Measurements from ENCODE around the gene DGKI. TPM values are rescaled to one million over a fixed set of nuclear protein-coding genes. Genes with fewer than 3 reads are reported as not detected.

Gene DGKI
- total and polyA plus RNA-seq, 2 of the 13 experiments (the other 11 are each of a cell fraction or from before 2014, with no cell fraction given) = 0.09 to 0.17 TPM

DNA sequence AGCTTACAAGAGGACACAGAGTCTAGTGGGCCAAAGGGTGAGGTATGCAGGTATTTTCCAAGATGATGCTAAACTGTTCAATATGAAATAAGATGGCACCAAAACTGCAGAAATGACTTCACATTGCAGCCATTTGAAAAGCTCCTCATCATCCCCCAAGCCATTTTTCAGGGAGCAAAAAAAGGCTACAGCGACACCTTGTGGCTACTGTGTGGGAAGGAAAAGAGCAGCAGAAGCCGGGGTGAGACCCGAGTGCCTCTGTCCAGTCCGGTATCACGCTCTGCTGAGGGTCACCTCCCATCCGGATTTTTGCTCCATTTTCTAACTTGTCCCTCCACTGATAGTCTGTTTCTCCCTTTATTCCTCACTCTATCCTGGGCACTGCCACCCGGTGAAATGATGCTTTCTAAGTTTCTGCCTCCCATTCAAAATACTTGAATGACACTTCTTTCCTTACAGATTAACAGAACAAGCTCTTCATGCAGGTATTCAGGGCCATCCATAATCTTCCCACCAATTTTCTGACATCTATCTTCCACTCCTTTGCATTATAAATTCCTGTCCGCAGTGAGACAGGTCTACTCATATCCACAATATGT is 220.2 kb downstream of the DGKI start (continued):
- TF ChIP-seq, protein P1, sequence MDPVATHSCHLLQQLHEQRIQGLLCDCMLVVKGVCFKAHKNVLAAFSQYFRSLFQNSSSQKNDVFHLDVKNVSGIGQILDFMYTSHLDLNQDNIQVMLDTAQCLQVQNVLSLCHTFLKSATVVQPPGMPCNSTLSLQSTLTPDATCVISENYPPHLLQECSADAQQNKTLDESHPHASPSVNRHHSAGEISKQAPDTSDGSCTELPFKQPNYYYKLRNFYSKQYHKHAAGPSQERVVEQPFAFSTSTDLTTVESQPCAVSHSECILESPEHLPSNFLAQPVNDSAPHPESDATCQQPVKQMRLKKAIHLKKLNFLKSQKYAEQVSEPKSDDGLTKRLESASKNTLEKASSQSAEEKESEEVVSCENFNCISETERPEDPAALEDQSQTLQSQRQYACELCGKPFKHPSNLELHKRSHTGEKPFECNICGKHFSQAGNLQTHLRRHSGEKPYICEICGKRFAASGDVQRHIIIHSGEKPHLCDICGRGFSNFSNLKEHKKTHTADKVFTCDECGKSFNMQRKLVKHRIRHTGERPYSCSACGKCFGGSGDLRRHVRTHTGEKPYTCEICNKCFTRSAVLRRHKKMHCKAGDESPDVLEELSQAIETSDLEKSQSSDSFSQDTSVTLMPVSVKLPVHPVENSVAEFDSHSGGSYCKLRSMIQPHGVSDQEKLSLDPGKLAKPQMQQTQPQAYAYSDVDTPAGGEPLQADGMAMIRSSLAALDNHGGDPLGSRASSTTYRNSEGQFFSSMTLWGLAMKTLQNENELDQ (CRISPR knock-in tag; IDR thresholded peaks at IDR 0.05; ENCODE audit: borderline replicate concordance) = no peak
- peak; percentile 66; the same call in 1 of the 2 replicates for TF ChIP-seq SMC3 (IDR thresholded peaks at IDR 0.05; ENCODE audit: low read length)
- TF ChIP-seq, protein P2, sequence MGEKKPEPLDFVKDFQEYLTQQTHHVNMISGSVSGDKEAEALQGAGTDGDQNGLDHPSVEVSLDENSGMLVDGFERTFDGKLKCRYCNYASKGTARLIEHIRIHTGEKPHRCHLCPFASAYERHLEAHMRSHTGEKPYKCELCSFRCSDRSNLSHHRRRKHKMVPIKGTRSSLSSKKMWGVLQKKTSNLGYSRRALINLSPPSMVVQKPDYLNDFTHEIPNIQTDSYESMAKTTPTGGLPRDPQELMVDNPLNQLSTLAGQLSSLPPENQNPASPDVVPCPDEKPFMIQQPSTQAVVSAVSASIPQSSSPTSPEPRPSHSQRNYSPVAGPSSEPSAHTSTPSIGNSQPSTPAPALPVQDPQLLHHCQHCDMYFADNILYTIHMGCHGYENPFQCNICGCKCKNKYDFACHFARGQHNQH (CRISPR knock-in tag; IDR thresholded peaks at IDR 0.05) = no peak
- TF ChIP-seq, protein P3, sequence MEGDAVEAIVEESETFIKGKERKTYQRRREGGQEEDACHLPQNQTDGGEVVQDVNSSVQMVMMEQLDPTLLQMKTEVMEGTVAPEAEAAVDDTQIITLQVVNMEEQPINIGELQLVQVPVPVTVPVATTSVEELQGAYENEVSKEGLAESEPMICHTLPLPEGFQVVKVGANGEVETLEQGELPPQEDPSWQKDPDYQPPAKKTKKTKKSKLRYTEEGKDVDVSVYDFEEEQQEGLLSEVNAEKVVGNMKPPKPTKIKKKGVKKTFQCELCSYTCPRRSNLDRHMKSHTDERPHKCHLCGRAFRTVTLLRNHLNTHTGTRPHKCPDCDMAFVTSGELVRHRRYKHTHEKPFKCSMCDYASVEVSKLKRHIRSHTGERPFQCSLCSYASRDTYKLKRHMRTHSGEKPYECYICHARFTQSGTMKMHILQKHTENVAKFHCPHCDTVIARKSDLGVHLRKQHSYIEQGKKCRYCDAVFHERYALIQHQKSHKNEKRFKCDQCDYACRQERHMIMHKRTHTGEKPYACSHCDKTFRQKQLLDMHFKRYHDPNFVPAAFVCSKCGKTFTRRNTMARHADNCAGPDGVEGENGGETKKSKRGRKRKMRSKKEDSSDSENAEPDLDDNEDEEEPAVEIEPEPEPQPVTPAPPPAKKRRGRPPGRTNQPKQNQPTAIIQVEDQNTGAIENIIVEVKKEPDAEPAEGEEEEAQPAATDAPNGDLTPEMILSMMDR (CRISPR knock-in tag; IDR thresholded peaks at IDR 0.05) = peak; percentile 76

DNA sequence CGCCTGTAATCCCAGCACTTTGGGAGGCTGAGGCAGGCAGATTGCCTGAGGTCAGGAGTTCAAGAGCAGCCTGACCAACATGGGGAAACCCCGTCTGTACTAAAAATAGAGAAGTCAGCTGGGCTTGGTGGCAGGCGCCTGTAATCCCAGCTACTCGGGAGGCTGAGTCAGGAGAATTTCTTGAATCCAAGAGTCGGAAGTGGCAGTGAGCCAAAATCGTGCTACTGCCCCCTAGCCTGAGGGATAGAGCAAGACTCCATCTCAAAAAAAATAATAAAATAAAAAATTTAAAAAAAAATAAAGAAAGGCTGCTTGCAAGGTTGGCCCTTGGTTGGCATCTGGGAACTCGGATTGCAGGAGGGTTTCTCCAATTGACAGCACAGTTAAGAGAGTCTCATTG is 221.6 kb downstream of the DGKI start:
- H3K27me3 ChIP-seq (ENCODE audit: control insufficient read depth in 1 of 2, insufficient read depth in 2 of 2, low read length in 2 of 2) = peaks cover 0 to 11% of the 10 kb centered on the region in 2 experiments; a peak in 1 of 5 replicates
- H3K4me3 ChIP-seq (replicated peaks in 1 of 3; ENCODE audit: insufficient read depth in 1 of 3, low read depth in 2 of 3, low read length in 3 of 3) = no peak overlapping the region
- H3K4me2 ChIP-seq (ENCODE audit: low read depth, low read length) = no peak overlapping the region
- H2AFZ ChIP-seq (ENCODE audit: low read length) = no peak overlapping the region
- no peaks in the 10 kb centered on the region for H3K79me2 ChIP-seq (ENCODE audit: insufficient read depth, low read length)
- 43% methylated on average over 7 of the region's 7 CpGs for WGBS (ENCODE audit: low lambda C conversion rate)
- no peak overlapping the region for H3K9ac ChIP-seq (ENCODE audit: insufficient read depth, low read depth, low read length)
- in situ Hi-C loops (cut with HindIII; ENCODE audit: extremely low pct_ligation_motif_present, low pct_unique_long_range_greater_than_20kb) = no loop called here
- FAIRE-seq (no peak), ATAC-seq (no peak), DNase-seq (ENCODE audit: low spot score) (no peak)
- no peaks in the 10 kb centered on the region for H3K4me1 ChIP-seq (ENCODE audit: insufficient read depth, low read length)
- no peaks in the 10 kb centered on the region for H4K20me1 ChIP-seq (ENCODE audit: insufficient read depth, low read length)
- BruUV-seq (replicated peaks) = no TSS peak
- TF ChIP-seq MED1 (CRISPR knock-in tag; IDR thresholded peaks at IDR 0.05) (no peak), TSC22D2 (CRISPR knock-in tag; IDR thresholded peaks at IDR 0.05; ENCODE audit: borderline replicate concordance) (no peak)
- TF ChIP-seq, protein P4, sequence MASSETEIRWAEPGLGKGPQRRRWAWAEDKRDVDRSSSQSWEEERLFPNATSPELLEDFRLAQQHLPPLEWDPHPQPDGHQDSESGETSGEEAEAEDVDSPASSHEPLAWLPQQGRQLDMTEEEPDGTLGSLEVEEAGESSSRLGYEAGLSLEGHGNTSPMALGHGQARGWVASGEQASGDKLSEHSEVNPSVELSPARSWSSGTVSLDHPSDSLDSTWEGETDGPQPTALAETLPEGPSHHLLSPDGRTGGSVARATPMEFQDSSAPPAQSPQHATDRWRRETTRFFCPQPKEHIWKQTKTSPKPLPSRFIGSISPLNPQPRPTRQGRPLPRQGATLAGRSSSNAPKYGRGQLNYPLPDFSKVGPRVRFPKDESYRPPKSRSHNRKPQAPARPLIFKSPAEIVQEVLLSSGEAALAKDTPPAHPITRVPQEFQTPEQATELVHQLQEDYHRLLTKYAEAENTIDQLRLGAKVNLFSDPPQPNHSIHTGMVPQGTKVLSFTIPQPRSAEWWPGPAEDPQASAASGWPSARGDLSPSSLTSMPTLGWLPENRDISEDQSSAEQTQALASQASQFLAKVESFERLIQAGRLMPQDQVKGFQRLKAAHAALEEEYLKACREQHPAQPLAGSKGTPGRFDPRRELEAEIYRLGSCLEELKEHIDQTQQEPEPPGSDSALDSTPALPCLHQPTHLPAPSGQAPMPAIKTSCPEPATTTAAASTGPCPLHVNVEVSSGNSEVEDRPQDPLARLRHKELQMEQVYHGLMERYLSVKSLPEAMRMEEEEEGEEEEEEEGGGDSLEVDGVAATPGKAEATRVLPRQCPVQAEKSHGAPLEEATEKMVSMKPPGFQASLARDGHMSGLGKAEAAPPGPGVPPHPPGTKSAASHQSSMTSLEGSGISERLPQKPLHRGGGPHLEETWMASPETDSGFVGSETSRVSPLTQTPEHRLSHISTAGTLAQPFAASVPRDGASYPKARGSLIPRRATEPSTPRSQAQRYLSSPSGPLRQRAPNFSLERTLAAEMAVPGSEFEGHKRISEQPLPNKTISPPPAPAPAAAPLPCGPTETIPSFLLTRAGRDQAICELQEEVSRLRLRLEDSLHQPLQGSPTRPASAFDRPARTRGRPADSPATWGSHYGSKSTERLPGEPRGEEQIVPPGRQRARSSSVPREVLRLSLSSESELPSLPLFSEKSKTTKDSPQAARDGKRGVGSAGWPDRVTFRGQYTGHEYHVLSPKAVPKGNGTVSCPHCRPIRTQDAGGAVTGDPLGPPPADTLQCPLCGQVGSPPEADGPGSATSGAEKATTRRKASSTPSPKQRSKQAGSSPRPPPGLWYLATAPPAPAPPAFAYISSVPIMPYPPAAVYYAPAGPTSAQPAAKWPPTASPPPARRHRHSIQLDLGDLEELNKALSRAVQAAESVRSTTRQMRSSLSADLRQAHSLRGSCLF (CRISPR knock-in tag; IDR thresholded peaks at IDR 0.05; ENCODE audit: borderline replicate concordance) = no peak
- ChIA-PET POLR2A (no interaction called here), CTCF (ENCODE audit: low intra/inter-chr PET ratio, low total read pairs) (interaction anchor here (2.8 kb wide), 1 partner anchor 19 kb away, joined by 16 read pairs; no protein-coding TSS in a partner anchor)
- H3K27ac ChIP-seq (ENCODE audit: extremely low read length, insufficient read depth, low read length) = no peak overlapping the region
- H3K36me3 ChIP-seq (replicated peaks in 1 of 2; ENCODE audit: control insufficient read depth in 1 of 2, insufficient read depth in 2 of 2, low read length in 2 of 2) = no peaks in the 10 kb centered on the region
- H3K9me3 ChIP-seq (ENCODE audit: low read length) = no peaks in the 10 kb centered on the region
- intact Hi-C loops (cut with micrococcal nuclease; ENCODE audit: unreplicated experiment) = no loop called here
